ENCODE measurements around the gene GPSM3.
"Not testable (repeated sequence)": the region's sequence is repeated elsewhere in the genome, so short reads cannot be mapped to it uniquely, and the experiment has no call there.

The GPSM3 gene

DNA sequence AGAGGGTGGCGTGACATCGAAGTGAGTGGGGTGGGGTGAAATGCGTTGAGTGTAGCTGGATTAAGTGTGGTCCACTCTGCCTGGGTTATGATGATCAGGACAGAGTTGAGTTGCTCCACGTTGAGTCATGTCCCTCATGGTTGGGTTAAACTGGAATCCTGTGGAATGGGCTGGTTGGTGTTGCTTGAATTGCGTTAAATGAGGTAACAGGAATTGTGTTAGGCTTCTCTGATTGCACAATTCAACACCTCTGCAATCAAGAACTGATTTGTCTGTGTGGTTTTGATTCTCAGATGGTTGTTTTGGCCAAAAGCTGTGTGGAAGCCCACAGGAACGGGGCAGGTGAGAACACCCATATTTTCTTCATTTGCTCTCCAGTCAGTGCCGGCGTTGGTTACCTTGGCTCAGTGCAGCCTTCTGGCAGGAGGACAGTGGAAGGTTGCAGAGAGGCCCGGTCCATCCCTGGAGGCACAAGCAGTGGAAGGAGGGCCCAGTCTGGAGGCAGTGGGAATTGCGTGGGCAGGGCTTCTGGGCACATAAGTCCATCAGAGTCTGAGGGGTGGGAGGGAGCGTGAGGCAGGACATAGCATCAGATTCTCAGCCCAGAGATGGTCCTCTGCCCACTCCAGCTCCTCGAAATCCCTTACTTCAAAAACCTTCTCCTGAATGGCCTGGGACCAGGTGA lies 19.8 kb upstream of the GPSM3 start:
- ChIA-PET CTCF (interaction anchor here (0.6 to 1.4 kb wide), 2 partner anchors 201 to 626 kb away, joined by 3 to 5 read pairs; partner anchors contain the start of gene TAP2), POLR2A (interaction anchor here (1.0 kb wide), 1 partner anchor 22 kb away, joined by 3 read pairs; the partner anchor contains the start of gene PBX2)
- Histone ChIP-seq H3K4me3 (ENCODE audit: low read depth, low read length) (no peak overlapping the region), H3K4me1 (ENCODE audit: control insufficient read depth, insufficient read depth, low read length) (no peaks in the 10 kb centered on the region), H3K9me3 (ENCODE audit: control insufficient read depth, insufficient read depth, low read depth, low read length) (no peaks in the 10 kb centered on the region), H3K36me3 (ENCODE audit: control insufficient read depth in 2 of 2, insufficient read depth in 1 of 2, low read length in 2 of 2) (no peaks in the 10 kb centered on the region), H3K27ac (ENCODE audit: extremely low read depth, low read depth, low read length) (no peak overlapping the region)
- TF ChIP-seq, protein P1, sequence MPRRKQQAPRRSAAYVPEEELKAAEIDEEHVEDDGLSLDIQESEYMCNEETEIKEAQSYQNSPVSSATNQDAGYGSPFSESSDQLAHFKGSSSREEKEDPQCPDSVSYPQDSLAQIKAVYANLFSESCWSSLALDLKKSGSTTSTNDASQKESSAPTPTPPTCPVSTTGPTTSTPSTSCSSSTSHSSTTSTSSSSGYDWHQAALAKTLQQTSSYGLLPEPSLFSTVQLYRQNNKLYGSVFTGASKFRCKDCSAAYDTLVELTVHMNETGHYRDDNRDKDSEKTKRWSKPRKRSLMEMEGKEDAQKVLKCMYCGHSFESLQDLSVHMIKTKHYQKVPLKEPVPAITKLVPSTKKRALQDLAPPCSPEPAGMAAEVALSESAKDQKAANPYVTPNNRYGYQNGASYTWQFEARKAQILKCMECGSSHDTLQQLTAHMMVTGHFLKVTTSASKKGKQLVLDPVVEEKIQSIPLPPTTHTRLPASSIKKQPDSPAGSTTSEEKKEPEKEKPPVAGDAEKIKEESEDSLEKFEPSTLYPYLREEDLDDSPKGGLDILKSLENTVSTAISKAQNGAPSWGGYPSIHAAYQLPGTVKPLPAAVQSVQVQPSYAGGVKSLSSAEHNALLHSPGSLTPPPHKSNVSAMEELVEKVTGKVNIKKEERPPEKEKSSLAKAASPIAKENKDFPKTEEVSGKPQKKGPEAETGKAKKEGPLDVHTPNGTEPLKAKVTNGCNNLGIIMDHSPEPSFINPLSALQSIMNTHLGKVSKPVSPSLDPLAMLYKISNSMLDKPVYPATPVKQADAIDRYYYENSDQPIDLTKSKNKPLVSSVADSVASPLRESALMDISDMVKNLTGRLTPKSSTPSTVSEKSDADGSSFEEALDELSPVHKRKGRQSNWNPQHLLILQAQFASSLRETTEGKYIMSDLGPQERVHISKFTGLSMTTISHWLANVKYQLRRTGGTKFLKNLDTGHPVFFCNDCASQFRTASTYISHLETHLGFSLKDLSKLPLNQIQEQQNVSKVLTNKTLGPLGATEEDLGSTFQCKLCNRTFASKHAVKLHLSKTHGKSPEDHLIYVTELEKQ (tag by site-specific recombination; IDR thresholded peaks at IDR 0.05; ENCODE audit: borderline replicate concordance): no peak
- no peak for TF ChIP-seq ZBTB17 (tag by site-specific recombination; IDR thresholded peaks at IDR 0.05)
- TF ChIP-seq ZFHX2 (tag by site-specific recombination; conservative IDR thresholded peaks at IDR 0.05): peak; percentile 54
- TF ChIP-seq, protein P2, sequence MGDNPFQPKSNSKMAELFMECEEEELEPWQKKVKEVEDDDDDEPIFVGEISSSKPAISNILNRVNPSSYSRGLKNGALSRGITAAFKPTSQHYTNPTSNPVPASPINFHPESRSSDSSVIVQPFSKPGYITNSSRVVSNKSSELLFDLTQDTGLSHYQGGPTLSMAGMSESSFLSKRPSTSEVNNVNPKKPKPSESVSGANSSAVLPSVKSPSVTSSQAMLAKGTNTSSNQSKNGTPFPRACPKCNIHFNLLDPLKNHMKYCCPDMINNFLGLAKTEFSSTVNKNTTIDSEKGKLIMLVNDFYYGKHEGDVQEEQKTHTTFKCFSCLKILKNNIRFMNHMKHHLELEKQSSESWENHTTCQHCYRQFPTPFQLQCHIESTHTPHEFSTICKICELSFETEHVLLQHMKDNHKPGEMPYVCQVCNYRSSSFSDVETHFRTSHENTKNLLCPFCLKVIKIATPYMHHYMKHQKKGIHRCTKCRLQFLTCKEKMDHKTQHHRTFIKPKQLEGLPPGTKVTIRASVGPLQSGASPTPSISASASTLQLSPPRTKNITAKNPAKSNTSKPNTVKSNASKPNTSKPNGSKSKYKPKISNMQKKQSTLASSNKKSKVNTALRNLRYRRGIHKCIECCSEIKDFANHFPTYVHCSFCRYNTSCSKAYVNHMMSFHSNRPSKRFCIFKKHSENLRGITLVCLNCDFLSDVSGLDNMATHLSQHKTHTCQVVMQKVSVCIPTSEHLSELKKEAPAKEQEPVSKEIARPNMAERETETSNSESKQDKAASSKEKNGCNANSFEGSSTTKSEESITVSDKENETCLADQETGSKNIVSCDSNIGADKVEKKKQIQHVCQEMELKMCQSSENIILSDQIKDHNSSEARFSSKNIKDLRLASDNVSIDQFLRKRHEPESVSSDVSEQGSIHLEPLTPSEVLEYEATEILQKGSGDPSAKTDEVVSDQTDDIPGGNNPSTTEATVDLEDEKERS (tag by site-specific recombination; IDR thresholded peaks at IDR 0.05): no peak
- peak; percentile 40; the same call in 1 of the 2 replicates for TF ChIP-seq EGR2 (tag by site-specific recombination; IDR thresholded peaks at IDR 0.05; ENCODE audit: low read depth)
- TF ChIP-seq, protein P3, sequence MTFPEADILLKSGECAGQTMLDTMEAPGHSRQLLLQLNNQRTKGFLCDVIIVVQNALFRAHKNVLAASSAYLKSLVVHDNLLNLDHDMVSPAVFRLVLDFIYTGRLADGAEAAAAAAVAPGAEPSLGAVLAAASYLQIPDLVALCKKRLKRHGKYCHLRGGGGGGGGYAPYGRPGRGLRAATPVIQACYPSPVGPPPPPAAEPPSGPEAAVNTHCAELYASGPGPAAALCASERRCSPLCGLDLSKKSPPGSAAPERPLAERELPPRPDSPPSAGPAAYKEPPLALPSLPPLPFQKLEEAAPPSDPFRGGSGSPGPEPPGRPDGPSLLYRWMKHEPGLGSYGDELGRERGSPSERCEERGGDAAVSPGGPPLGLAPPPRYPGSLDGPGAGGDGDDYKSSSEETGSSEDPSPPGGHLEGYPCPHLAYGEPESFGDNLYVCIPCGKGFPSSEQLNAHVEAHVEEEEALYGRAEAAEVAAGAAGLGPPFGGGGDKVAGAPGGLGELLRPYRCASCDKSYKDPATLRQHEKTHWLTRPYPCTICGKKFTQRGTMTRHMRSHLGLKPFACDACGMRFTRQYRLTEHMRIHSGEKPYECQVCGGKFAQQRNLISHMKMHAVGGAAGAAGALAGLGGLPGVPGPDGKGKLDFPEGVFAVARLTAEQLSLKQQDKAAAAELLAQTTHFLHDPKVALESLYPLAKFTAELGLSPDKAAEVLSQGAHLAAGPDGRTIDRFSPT (tag by site-specific recombination; IDR thresholded peaks at IDR 0.05): no peak

DNA sequence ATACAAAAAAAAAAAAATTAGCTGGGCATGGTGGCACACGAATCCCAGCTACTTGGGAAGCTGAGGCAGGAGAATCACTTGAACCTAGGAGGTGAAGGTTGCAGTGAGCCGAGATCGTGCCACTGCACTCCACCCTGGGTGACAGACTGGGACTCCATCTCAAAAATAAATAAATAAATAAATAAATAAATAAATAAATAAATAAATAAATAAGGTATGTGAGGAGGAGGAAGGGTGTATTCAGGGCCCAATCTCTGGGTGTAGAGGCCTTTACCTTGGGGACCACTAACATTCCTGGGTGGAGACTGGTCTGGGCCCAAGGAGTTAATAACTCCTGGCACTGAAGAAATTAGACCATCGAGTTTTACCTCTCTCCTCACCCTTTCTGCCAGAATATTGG lies 19.0 kb upstream of the GPSM3 start:
- not testable (repeated sequence) for H3K4me1 ChIP-seq (ENCODE audit: control insufficient read depth, insufficient read depth, low read length); H3K9me3 ChIP-seq (ENCODE audit: control insufficient read depth, insufficient read depth, low read depth, low read length); H3K27ac ChIP-seq (ENCODE audit: extremely low read depth, low read depth, low read length); H3K4me3 ChIP-seq (ENCODE audit: low read depth, low read length); H3K36me3 ChIP-seq (ENCODE audit: control insufficient read depth in 2 of 2, insufficient read depth in 1 of 2, low read length in 2 of 2)
- CTCF ChIA-PET: interaction anchor here (0.6 to 1.4 kb wide), 2 partner anchors 135 to 202 kb away, joined by 5 read pairs; no protein-coding TSS in a partner anchor
- POLR2A ChIA-PET: interaction anchor here (1.0 kb wide), 1 partner anchor 21 kb away, joined by 3 read pairs; the partner anchor contains the start of gene PBX2
- TF ChIP-seq ZNF146 (tag by site-specific recombination; IDR thresholded peaks at IDR 0.05) (peak; percentile 8; the same call in 1 of the 2 replicates), ZFP3 (tag by site-specific recombination; IDR thresholded peaks at IDR 0.05; ENCODE audit: low read depth) (0 out of 2 replicates have a peak, but pooled peaks have one; percentile 23), ZNF529 (tag by site-specific recombination; IDR thresholded peaks at IDR 0.05; ENCODE audit: insufficient replicate concordance) (peak; percentile 33), OVOL3 (tag by site-specific recombination; IDR thresholded peaks at IDR 0.05) (peak; percentile 50; the same call in 1 of the 2 replicates), ZNF202 (tag by site-specific recombination; IDR thresholded peaks at IDR 0.05; ENCODE audit: borderline replicate concordance) (peak; percentile 85), ZNF404 (tag by site-specific recombination; IDR thresholded peaks at IDR 0.05) (peak; percentile 71; the same call in 1 of the 2 replicates), ZNF555 (tag by site-specific recombination; conservative IDR thresholded peaks at IDR 0.05) (peak; percentile 93)
- TF ChIP-seq, protein P4, sequence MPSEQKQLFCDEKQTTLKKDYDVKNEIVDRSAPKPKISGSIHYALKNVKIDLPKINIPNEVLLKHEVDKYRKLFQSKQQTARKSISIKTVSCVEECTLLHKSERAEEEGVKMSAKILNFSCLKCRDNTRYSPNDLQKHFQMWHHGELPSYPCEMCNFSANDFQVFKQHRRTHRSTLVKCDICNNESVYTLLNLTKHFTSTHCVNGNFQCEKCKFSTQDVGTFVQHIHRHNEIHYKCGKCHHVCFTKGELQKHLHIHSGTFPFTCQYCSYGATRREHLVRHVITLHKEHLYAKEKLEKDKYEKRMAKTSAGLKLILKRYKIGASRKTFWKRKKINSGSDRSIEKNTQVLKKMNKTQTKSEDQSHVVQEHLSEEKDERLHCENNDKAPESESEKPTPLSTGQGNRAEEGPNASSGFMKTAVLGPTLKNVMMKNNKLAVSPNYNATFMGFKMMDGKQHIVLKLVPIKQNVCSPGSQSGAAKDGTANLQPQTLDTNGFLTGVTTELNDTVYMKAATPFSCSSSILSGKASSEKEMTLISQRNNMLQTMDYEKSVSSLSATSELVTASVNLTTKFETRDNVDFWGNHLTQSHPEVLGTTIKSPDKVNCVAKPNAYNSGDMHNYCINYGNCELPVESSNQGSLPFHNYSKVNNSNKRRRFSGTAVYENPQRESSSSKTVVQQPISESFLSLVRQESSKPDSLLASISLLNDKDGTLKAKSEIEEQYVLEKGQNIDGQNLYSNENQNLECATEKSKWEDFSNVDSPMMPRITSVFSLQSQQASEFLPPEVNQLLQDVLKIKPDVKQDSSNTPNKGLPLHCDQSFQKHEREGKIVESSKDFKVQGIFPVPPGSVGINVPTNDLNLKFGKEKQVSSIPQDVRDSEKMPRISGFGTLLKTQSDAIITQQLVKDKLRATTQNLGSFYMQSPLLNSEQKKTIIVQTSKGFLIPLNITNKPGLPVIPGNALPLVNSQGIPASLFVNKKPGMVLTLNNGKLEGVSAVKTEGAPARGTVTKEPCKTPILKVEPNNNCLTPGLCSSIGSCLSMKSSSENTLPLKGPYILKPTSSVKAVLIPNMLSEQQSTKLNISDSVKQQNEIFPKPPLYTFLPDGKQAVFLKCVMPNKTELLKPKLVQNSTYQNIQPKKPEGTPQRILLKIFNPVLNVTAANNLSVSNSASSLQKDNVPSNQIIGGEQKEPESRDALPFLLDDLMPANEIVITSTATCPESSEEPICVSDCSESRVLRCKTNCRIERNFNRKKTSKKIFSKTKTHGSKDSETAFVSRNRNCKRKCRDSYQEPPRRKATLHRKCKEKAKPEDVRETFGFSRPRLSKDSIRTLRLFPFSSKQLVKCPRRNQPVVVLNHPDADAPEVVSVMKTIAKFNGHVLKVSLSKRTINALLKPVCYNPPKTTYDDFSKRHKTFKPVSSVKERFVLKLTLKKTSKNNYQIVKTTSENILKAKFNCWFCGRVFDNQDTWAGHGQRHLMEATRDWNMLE (tag by site-specific recombination; conservative IDR thresholded peaks at IDR 0.05; ENCODE audit: low read depth): peak; percentile 97
